Smooth muscle cell (in vitro differentiated cells): ENCODE measurements around the gene NT5C2. TPM values are rescaled to one million over a fixed set of nuclear protein-coding genes. Genes with fewer than 3 reads are reported as not detected.

ENCODE experiments used
- DNase-seq: peaks from one replicate; lab custom pipeline; 2025; ENCODE audit not compliant: unreplicated experiment; lab: John Stamatoyannopoulos, UW
- H2AFZ ChIP-seq: fragments of 200-600 bp; sonication (generic); 2 replicates; pipeline ENCODE4 v1.6.0; 2016; ENCODE audit warnings: antibody characterized with exemption, low read depth, mild to moderate bottlenecking
- H3F3A ChIP-seq: fragments of 200-600 bp; sonication (generic); 2 replicates; pipeline ENCODE4 v1.6.0; 2017; ENCODE audit warnings: antibody characterized with exemption, low read depth
- H3K27ac ChIP-seq: fragments of 200-600 bp; sonication (generic); 2 replicates; pipeline ENCODE4 v1.5.1; 2016; ENCODE audit warnings: low read depth, mild to moderate bottlenecking
- H3K27me3 ChIP-seq: fragments of 200-600 bp; sonication (generic); 2 replicates; pipeline ENCODE4 v1.6.1; 2016; ENCODE audit warnings: low read depth, mild to moderate bottlenecking
- H3K36me3 ChIP-seq: fragments of 200-600 bp; sonication (generic); 2 replicates; pipeline ENCODE4 v1.5.1; 2016; ENCODE audit warnings: low read depth
- H3K4me1 ChIP-seq: fragments of 200-600 bp; sonication (generic); 2 replicates; pipeline ENCODE4 v1.5.1; 2016; ENCODE audit warnings: low read depth
- H3K4me2 ChIP-seq: fragments of 200-600 bp; sonication (generic); 2 replicates; pipeline ENCODE4 v1.6.0; 2016; ENCODE audit warnings: mild to moderate bottlenecking
- H3K4me3 ChIP-seq: fragments of 200-600 bp; sonication (generic); 2 replicates; pipeline ENCODE4 v1.5.1; 2016; ENCODE audit warnings: mild to moderate bottlenecking
- H3K79me2 ChIP-seq: fragments of 200-600 bp; sonication (generic); 2 replicates; pipeline ENCODE4 v1.6.0; 2016; ENCODE audit warnings: low read depth, mild to moderate bottlenecking
- H3K9ac ChIP-seq: fragments of 200-600 bp; sonication (generic); 2 replicates; pipeline ENCODE4 v1.6.0; 2016; ENCODE audit warnings: low read depth
- H3K9me3 ChIP-seq: fragments of 200-600 bp; sonication (generic); replicated peaks from 2 replicates; pipeline ENCODE4 v1.5.1; 2016; ENCODE audit warnings: low read depth
- H4K20me1 ChIP-seq: fragments of 200-600 bp; sonication (generic); 2 replicates; pipeline ENCODE4 v1.6.0; 2016; ENCODE audit warnings: low read depth
- WGBS: methylation state at CpG from one replicate; pipeline ENCODE4 v1.1.7; 2016; ENCODE audit warnings: low lambda C conversion rate; 5-methylcytosine and 5-hydroxymethylcytosine counted together
- polyA plus RNA-seq: library from polyadenylated mRNA; unstranded; fragments of >200 nt; fragmentation: Nextera tagmentation; extraction: Ambion mirVana; gene quantifications from 2 replicates; pipeline ENCODE4 v1.2.1, GENCODE V29; 2016
- total RNA-seq: library from RNA; depleted of rRNA; stranded (reverse); fragments of >200 nt; gene quantifications from 2 replicates; pipeline ENCODE4 v1.2.3, GENCODE V29; 2014
- TF ChIP-seq, protein P1 (sequence below): fragments of 200-600 bp; sonication (generic); IDR thresholded peaks from 2 replicates; pipeline ENCODE4 v1.5.1; 2017; ENCODE audit warnings: borderline replicate concordance, mild to moderate bottlenecking, antibody characterized with exemption; ENCODE audit not compliant: insufficient read depth, poor library complexity, severe bottlenecking

Gene NT5C2
- total and polyA plus RNA-seq, 2 experiments from 2014 or later = 19.1 to 33.5 TPM

DNA sequence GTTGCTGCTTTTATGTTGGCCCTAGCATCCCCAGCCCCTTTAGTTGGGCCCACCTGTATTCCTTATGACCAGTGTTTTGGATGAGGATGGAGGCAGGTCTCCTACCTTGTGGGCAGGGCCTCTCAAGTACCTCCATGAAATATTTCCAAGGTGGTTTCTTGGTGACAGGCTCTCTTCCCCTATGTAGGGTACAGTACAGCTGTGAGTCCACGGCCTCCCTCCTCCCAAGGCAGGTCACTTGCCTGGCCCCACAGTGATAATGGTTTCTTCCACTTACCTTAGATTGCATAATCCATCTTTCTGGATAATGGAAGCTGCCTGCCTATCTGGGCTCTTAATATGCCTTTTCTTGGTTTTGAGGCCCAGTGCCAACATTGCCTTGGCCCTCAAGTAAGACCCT, 110.4 kb downstream of the NT5C2 start:
- Histone ChIP-seq H3F3A (peaks cover 10% of the 10 kb centered on the region), H3K36me3 (no peaks in the 10 kb centered on the region), H3K27ac (no peak overlapping the region), H2AFZ (no peak overlapping the region), H3K27me3 (no peaks in the 10 kb centered on the region), H3K9ac (no peak overlapping the region), H4K20me1 (no peaks in the 10 kb centered on the region), H3K9me3 (no peaks in the 10 kb centered on the region), H3K79me2 (no peaks in the 10 kb centered on the region), H3K4me1 (no peaks in the 10 kb centered on the region), H3K4me3 (no peak overlapping the region), H3K4me2 (no peak overlapping the region)
- TF ChIP-seq, protein P1, sequence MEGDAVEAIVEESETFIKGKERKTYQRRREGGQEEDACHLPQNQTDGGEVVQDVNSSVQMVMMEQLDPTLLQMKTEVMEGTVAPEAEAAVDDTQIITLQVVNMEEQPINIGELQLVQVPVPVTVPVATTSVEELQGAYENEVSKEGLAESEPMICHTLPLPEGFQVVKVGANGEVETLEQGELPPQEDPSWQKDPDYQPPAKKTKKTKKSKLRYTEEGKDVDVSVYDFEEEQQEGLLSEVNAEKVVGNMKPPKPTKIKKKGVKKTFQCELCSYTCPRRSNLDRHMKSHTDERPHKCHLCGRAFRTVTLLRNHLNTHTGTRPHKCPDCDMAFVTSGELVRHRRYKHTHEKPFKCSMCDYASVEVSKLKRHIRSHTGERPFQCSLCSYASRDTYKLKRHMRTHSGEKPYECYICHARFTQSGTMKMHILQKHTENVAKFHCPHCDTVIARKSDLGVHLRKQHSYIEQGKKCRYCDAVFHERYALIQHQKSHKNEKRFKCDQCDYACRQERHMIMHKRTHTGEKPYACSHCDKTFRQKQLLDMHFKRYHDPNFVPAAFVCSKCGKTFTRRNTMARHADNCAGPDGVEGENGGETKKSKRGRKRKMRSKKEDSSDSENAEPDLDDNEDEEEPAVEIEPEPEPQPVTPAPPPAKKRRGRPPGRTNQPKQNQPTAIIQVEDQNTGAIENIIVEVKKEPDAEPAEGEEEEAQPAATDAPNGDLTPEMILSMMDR = no peak
- WGBS = 96% methylated on average over 1 of the region's 1 CpG
- no peak for DNase-seq

DNA sequence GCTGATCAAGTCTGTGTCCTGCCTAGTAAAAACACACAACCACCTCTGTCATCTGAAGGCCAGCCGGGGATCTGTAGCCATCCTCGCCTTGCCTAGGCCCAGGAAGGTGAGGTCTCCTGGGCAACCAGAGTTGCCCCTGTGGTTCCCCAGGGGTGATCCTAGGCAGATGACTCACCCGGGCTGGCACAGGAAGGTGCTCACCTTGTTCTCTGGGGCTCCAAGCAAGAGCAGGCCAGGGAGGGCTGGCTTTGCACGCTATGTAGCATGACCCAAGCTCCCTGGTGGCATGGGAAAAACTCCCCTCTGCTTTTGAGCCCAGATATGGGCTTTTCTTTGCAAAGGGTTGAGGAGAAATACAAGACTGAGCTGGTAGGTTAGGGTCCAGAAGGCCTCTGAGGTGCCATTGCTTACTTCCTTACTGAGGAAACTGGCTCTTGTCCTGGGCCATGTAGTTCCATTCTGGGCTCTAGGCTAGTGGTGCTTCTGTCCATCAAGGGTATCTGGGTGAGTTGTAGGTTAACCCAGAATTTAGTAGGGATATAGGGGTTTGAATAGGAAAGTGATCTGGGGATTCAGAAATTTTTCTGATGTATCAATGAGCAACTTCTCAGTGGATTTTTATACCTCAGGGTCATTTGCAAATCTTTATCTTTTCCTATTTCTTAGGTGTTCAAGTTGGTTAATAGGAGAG, 112.0 kb downstream of the NT5C2 start:
- no peaks in the 10 kb centered on the region for H3K36me3 ChIP-seq
- H3K9me3 ChIP-seq = no peaks in the 10 kb centered on the region
- TF ChIP-seq, protein P1 = no peak
- H3K27ac ChIP-seq = no peak overlapping the region
- no peaks in the 10 kb centered on the region for H3K27me3 ChIP-seq
- WGBS = 95% methylated on average over 4 of the region's 4 CpGs
- no peak overlapping the region for H3K9ac ChIP-seq
- no peak overlapping the region for H3K4me2 ChIP-seq
- no peak for DNase-seq
- H3K4me3 ChIP-seq = no peak overlapping the region
- H3K79me2 ChIP-seq = no peaks in the 10 kb centered on the region
- no peaks in the 10 kb centered on the region for H3K4me1 ChIP-seq
- no peaks in the 10 kb centered on the region for H4K20me1 ChIP-seq
- no peaks in the 10 kb centered on the region for H3F3A ChIP-seq
- H2AFZ ChIP-seq = no peak overlapping the region

DNA sequence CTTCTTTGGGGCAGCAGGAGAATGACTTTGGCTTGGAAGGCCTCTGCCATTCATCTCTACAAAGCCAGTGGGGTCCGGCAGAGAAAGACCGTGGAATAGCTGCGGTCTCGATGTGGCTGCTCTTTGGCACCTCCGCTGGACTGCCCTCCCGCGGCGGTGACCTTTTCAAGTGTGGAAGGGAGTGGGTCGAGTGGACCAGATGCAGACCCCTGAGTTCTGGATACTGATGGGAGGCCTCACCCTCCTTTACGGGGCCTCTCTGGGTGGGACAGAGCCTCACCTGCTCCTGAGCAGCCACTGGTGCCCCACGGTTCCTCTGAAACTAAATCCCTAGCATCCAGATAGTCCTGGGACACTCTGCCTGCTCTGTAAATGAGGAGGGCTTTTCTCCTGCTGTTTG, 113.1 kb downstream of the NT5C2 start:
- Histone ChIP-seq H3F3A (no peaks in the 10 kb centered on the region), H3K4me2 (no peak overlapping the region), H3K36me3 (no peaks in the 10 kb centered on the region), H3K4me3 (no peak overlapping the region), H3K9me3 (no peaks in the 10 kb centered on the region), H3K27me3 (no peaks in the 10 kb centered on the region), H3K9ac (no peak overlapping the region), H3K79me2 (no peaks in the 10 kb centered on the region), H3K27ac (no peak overlapping the region), H4K20me1 (no peaks in the 10 kb centered on the region), H3K4me1 (no peaks in the 10 kb centered on the region), H2AFZ (no peak overlapping the region)
- DNase-seq = no peak
- WGBS = 94% methylated on average over 11 of the region's 11 CpGs
- TF ChIP-seq, protein P1 = no peak

- Histone ChIP-seq H3K27me3 (no peaks in the 10 kb centered on the region), H3K9ac (no peak overlapping the region), H4K20me1 (no peaks in the 10 kb centered on the region), H3K79me2 (no peaks in the 10 kb centered on the region), H3K36me3 (no peaks in the 10 kb centered on the region), H3F3A (no peaks in the 10 kb centered on the region), H2AFZ (no peak overlapping the region), H3K4me1 (no peaks in the 10 kb centered on the region), H3K4me2 (no peak overlapping the region), H3K9me3 (no peaks in the 10 kb centered on the region), H3K27ac (no peak overlapping the region), H3K4me3 (no peak overlapping the region)
- TF ChIP-seq, protein P1 = no peak
- DNase-seq = no peak
- 95% methylated on average over 7 of the region's 7 CpGs for WGBS
Observed at GRCh38 chr10:103079100-103079499, 114.0 kb downstream of the NT5C2 start.
